Hematopoietic multipotent progenitor cell treated with erythropoietin and hydrocortisone succinate and interleukin-3 and kit ligand, for 17 days (in vitro differentiated cells): Measurements from ENCODE around the gene LRRC71.

Source experiments
- DNase-seq: peaks from one replicate; pipeline ENCODE4 v3.0.0-alpha.2; 2015; ENCODE audit warnings: low spot score

LRRC71 gene

GRCh38 chr1:156947127-156947526, 26.7 kb downstream of the LRRC71 start:
- DNase-seq, result no peak

GRCh38 chr1:156947818-156948525, 27.5 kb downstream of the LRRC71 start:
- DNase-seq, result no peak

GRCh38 chr1:156948708-156949107, 28.3 kb downstream of the LRRC71 start:
- no peak for DNase-seq

GRCh38 chr1:156949127-156949526, 28.7 kb downstream of the LRRC71 start:
- no peak for DNase-seq

GRCh38 chr1:156951371-156951770, 30.9 kb downstream of the LRRC71 start:
- no peak for DNase-seq

GRCh38 chr1:156953571-156953970, 33.1 kb downstream of the LRRC71 start:
- DNase-seq, result no peak

- no peak for DNase-seq
Observed at GRCh38 chr1:156956333-156956732, 35.9 kb downstream of the LRRC71 start.

- DNase-seq, result no peak
Observed at GRCh38 chr1:156957634-156958033, 37.2 kb downstream of the LRRC71 start.

GRCh38 chr1:156958247-156958714, 37.8 kb downstream of the LRRC71 start:
- DNase-seq, result no peak

GRCh38 chr1:156959414-156959813, 39.0 kb downstream of the LRRC71 start:
- DNase-seq, result no peak

- no peak for DNase-seq
Observed at GRCh38 chr1:156959925-156960324, 39.5 kb downstream of the LRRC71 start.

- no peak for DNase-seq
Observed at GRCh38 chr1:156961709-156962108, 41.3 kb downstream of the LRRC71 start.

GRCh38 chr1:156963621-156964020, 43.2 kb downstream of the LRRC71 start:
- DNase-seq, result no peak

GRCh38 chr1:156964441-156964840, 44.0 kb downstream of the LRRC71 start:
- no peak for DNase-seq

GRCh38 chr1:156969496-156969895, 49.1 kb downstream of the LRRC71 start:
- DNase-seq, result no peak

- no peak for DNase-seq
Observed at GRCh38 chr1:156970017-156970416, 49.6 kb downstream of the LRRC71 start.

- no peak for DNase-seq
Observed at GRCh38 chr1:156973417-156973816, 53.0 kb downstream of the LRRC71 start.

- DNase-seq, result no peak
Observed at GRCh38 chr1:156975084-156975483, 54.7 kb downstream of the LRRC71 start.

- DNase-seq, result no peak
Observed at GRCh38 chr1:156980551-156980950, 60.1 kb downstream of the LRRC71 start.
